ENCODE results near the gene CLMN. TPM values are rescaled to one million over a fixed set of nuclear protein-coding genes. Genes with fewer than 3 reads are reported as not detected.

Gene CLMN
- total and polyA plus RNA-seq, 9 of the 15 experiments (the other 6 are each of a cell fraction or from before 2014, with no cell fraction given) = 0.01 to 0.18 (median 0.07) TPM; not detected in 4

- no peak for TF ChIP-seq ETV5 (CRISPR knock-in tag; IDR thresholded peaks at IDR 0.05; ENCODE audit: low read depth)
- TF ChIP-seq SREBF1 (IDR thresholded peaks at IDR 0.05; ENCODE audit: borderline replicate concordance, low read depth, low read length) = no peak
- TF ChIP-seq ILF3 (IDR thresholded peaks at IDR 0.05; ENCODE audit: borderline replicate concordance) = no peak
- TF ChIP-seq ZNF668 (CRISPR knock-in tag; IDR thresholded peaks at IDR 0.05) = no peak
- no peak for TF ChIP-seq ZBTB34 (CRISPR knock-in tag; IDR thresholded peaks at IDR 0.05)
- TF ChIP-seq SAP30 (IDR thresholded peaks at IDR 0.05; ENCODE audit: borderline replicate concordance, insufficient read depth, low read depth, low read length, poor library complexity, severe bottlenecking) = no peak
- no peak for TF ChIP-seq HIVEP1 (CRISPR knock-in tag; IDR thresholded peaks at IDR 0.05)
- TF ChIP-seq PCBP2 (IDR thresholded peaks at IDR 0.05; ENCODE audit: low read depth, low read length, poor library complexity, severe bottlenecking) = no peak
- no peak for TF ChIP-seq ZKSCAN1 (IDR thresholded peaks at IDR 0.05; ENCODE audit: low read depth, low read length)
- TF ChIP-seq KLF6 (CRISPR knock-in tag; IDR thresholded peaks at IDR 0.05; ENCODE audit: borderline replicate concordance) = no peak
- no peak for TF ChIP-seq ZNF830 (CRISPR knock-in tag; IDR thresholded peaks at IDR 0.05)
- TF ChIP-seq ZNF384 (IDR thresholded peaks at IDR 0.05; ENCODE audit: low read depth, low read length) = no peak
These were observed 57.2 kb downstream of the CLMN start (continued) for GRCh38 chr14:95262511-95262891.

All from K562 (cell line).